ENCODE data around the gene COX19.
A peak's percentile ranks its signal among the peaks of the same experiment; 100 is the strongest.

The COX19 gene, protein sequence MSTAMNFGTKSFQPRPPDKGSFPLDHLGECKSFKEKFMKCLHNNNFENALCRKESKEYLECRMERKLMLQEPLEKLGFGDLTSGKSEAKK

GRCh38 chr7:974820-975681 is at the start of gene COX19:
TSS of gene COX19 (minus strand) at chr7:975549. CDS start at chr7:975509, 40 bp downstream.
- Histone ChIP-seq H3K27me3 (no peaks in the 10 kb centered on the region), H3K4me1 (ENCODE audit: control insufficient read depth in 1 of 2, insufficient read depth in 1 of 2, low read depth in 1 of 2, low read length in 1 of 2) (peaks cover 17 to 28% of the 10 kb centered on the region in 2 experiments), H3K4me3 (ENCODE audit: low read depth in 1 of 2, low read length in 1 of 2) (peak within 1 kb of the TSS; percentile 93 to 100), H3K36me3 (peaks cover 27% of the 10 kb centered on the region), H3K27ac (peak within 1 kb of the TSS; percentile 94), H3K9me3 (no peaks in the 10 kb centered on the region)
- peak; percentile 14 for TF ChIP-seq CTCF (IDR thresholded peaks at IDR 0.05)

DNA sequence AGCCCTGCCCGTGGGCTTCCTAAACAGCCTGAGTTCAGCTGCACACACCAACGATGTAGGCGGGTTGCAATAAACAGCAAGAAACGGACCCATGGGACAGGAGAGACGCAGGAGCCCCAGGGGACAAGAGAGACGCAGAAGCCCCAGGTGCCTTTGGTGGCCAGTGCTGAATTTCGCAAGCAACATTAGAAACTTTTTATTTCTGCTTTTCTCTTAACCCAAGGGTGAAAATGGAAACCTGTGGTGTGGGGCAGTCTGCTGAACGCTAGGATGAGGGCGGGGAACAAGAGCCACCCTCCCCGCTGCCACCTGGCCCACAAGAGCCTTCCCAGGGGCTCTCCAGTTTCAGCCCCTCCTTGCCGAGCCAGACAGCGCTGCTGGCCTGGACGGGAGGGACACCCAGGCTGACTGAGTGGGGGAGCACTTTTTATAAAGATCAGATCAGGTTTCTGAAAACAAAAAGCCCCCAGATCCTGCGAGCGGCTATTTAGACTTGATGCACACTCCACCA is 49.0 kb upstream of the COX19 start:
- Histone ChIP-seq H3K36me3 (no peaks in the 10 kb centered on the region), H3K4me3 (ENCODE audit: low read depth in 1 of 2, low read length in 1 of 2) (no peak overlapping the region), H3K4me1 (ENCODE audit: control insufficient read depth in 1 of 2, insufficient read depth in 1 of 2, low read depth in 1 of 2, low read length in 1 of 2) (peaks cover 17 to 23% of the 10 kb centered on the region in 2 experiments), H3K9me3 (peaks cover 12% of the 10 kb centered on the region), H3K27ac (no peak overlapping the region), H3K27me3 (peaks cover 48% of the 10 kb centered on the region)
- no peak for TF ChIP-seq CTCF (IDR thresholded peaks at IDR 0.05)

GRCh38 chr7:1022801-1023465 is 47.6 kb upstream of the COX19 start:
- peaks cover 33% of the 10 kb centered on the region for H3K27me3 ChIP-seq
- TF ChIP-seq CTCF (IDR thresholded peaks at IDR 0.05), result no peak
- no peak overlapping the region for H3K4me3 ChIP-seq (ENCODE audit: low read depth in 1 of 2, low read length in 1 of 2)
- H3K9me3 ChIP-seq, result peaks cover 12% of the 10 kb centered on the region
- no peaks in the 10 kb centered on the region for H3K36me3 ChIP-seq
- H3K27ac ChIP-seq, result no peak overlapping the region
- H3K4me1 ChIP-seq (ENCODE audit: control insufficient read depth in 1 of 2, insufficient read depth in 1 of 2, low read depth in 1 of 2, low read length in 1 of 2), result peaks cover 11 to 17% of the 10 kb centered on the region in 2 experiments

DNA sequence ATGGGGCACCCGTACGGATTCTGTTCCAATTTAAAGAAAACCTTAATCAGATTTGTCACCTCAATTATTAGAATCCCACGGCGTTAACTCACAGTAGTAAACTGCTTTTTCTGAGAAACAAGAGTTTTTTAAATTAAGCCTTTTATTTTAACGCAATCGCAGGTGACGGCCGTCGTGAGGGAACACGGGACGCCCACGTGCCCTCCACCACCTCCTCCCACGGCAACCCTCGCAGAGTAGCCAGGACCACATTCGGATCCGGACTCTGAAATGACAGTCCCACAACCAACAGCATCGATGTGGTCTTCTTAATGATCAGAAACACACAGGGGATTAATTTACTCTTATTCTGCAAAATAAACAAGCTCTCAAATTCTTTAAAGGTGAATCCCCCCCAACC is 47.0 kb upstream of the COX19 start:
- no peaks in the 10 kb centered on the region for H3K36me3 ChIP-seq
- H3K4me3 ChIP-seq (ENCODE audit: low read depth in 1 of 2, low read length in 1 of 2), result no peak overlapping the region
- peaks cover 27% of the 10 kb centered on the region for H3K27me3 ChIP-seq
- peaks cover 12% of the 10 kb centered on the region for H3K9me3 ChIP-seq
- no peak for TF ChIP-seq CTCF (IDR thresholded peaks at IDR 0.05)
- H3K27ac ChIP-seq, result no peak overlapping the region
- peaks cover 8 to 12% of the 10 kb centered on the region in 2 experiments for H3K4me1 ChIP-seq (ENCODE audit: control insufficient read depth in 1 of 2, insufficient read depth in 1 of 2, low read depth in 1 of 2, low read length in 1 of 2)

DNA sequence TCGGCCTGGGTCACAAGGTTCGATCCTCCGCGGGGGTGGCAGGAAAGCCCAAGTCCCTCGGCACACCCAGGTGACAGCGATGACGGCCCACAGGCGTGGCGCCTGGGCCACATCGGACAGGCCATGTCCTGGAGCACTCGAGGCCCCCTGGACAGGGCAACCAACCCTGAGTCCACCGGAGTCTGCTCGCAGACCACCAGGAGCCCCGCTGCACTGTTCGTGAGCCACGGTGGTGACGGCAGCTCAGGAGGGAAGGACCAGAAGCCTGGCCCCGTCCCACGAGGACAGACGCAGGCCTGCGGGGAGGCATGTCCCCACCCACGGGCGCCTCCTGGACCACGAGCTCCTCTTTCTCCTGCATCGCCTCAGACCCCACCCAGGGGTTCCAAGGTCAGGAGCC is 46.6 kb upstream of the COX19 start:
- no peak for TF ChIP-seq CTCF (IDR thresholded peaks at IDR 0.05)
- Histone ChIP-seq H3K36me3 (no peaks in the 10 kb centered on the region), H3K4me1 (ENCODE audit: control insufficient read depth in 1 of 2, insufficient read depth in 1 of 2, low read depth in 1 of 2, low read length in 1 of 2) (peaks cover 7 to 8% of the 10 kb centered on the region in 2 experiments), H3K4me3 (ENCODE audit: low read depth in 1 of 2, low read length in 1 of 2) (no peak overlapping the region), H3K9me3 (peaks cover 12% of the 10 kb centered on the region), H3K27ac (no peak overlapping the region), H3K27me3 (peaks cover 23% of the 10 kb centered on the region)
